HG02610 (cell line): Measurements from ENCODE around the gene ABCD3.
"Not testable (repeated sequence)": the region's sequence is repeated elsewhere in the genome, so short reads cannot be mapped to it uniquely, and the experiment has no call there.

Experiments used
- ATAC-seq: cut with Tn5 transposase; IDR thresholded peaks from one replicate; pipeline ENCODE4 v1.9.1; 2021; ENCODE audit warnings: mild to moderate bottlenecking, moderate library complexity; ENCODE audit not compliant: unreplicated experiment

The ABCD3 gene

DNA sequence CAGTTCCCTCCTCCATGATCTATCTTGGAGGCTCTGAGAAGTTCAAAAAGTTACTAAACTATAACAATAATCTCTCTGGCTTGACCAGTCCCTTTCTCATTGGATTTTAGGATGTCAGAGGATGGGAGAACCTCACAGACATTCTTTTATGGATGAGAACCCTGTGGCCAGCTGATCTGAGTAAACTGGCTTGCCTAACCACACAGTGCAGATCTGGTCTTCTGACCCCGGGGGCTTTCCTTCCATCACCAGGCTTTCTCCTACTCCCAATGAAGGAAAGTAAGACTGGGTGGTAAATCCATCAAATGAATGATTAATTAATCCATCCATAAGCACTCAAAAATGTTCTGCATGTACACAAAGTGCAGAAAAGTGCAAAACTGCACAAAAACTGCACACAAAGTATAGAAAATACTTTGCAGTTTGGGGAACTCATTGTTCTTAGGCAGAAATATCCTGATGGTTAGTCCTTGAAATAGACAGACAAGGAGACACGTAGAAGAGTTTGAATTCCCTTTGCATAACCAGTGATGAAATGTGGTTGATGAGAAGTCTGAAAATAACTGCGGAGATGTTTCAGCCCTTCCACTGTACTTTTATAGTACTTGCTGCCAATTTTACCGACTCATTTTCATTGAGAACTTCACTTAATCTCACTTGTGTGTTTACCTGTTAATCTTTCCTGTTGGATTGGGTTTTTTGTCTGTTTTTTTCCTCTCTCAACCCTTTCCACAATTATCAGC lies 125.9 kb downstream of the ABCD3 start:
- no peak for ATAC-seq

DNA sequence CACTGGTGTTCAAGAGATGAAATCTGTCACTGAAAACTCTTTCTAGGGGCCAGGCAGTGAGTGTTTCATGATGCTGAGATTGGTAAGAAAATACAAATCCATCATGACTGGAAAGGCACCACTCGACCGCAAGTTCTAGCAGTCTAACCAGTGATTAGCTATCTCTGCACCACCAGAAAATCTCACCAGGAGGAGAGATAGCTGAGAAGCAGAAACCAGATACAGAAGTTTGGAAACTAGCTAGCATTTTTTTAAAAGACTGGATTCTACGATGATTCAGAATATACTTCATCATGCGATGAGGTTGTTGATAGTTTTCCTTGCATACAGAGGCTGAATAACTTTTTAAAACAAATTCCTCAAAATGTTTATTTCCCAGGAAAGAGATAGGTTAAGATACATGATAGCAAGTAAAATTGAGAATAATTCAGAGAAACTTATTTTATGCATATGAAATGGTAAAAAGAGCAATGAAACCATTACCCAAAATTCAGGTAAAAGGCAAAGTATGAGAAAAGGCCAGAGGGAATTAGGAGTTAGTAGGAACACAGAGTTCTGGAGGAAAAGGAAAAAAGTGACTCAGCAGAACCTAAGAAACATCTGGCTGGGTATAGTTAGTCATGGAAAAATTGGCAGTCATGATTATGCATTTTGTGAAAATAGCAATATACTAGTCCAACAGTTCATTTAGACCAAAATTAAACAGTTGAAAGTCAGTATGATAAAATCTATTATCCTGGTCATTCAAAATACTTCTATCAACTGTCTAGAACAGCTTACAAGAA lies 126.7 kb downstream of the ABCD3 start:
- ATAC-seq: no peak

DNA sequence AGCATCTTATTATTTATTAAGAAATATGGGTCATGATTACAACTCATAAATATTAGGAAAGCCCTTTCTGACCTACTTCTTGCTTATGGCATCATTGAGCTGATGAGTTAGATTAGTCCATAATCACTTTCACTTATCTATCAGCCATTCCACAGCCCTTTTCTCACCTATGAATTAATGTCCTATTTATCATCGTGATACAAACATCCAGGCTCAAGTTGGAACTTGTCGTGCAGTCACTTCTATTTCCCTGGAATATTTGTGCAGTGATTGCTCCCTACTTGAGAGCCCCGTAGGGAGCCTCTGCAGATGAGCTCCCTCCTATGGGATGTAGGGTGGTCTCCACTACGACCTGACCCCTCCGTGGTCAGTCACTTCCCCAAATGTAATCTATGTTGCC lies 131.5 kb downstream of the ABCD3 start:
- ATAC-seq: no peak

DNA sequence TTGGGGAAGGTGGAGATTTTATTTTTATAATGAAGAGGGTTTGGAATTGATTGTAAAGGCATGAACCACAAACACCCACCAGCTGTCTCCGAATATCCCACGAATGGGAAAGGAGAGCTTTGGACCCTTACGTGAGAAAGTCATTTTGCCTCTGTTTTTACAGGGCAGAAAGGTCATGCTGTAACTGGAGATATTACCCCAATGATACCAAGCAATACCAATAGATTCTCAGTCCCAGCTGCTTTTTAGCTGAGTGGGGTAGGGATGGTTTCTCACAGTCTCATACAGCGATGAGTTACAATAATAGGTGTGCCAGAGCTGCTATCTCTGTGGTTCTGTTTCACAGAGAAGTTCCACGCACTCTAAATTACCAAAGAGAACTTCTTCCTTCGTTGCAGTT lies 132.2 kb downstream of the ABCD3 start:
- ATAC-seq: no peak

DNA sequence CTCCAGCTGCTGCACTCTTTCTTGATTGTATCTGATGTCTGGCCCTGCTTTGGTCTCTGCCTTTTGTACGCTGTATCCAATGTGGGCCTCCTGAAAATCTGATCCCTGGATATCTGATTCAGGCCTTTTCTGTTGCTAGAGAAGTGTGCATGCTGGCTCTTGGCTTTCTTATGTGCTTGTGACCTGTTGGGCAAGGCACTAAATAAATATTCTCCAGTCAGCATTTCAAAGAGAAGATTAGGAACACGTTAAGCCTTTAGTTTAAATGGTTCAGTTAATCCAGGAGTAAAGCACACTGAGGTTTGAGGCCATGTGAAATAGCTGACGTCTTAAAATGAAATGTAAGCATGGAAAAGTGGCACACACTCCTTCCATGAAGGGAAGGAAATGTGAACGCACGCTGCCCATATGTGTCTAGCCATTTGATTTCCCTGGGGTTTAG lies 132.6 kb downstream of the ABCD3 start:
- ATAC-seq: no peak

DNA sequence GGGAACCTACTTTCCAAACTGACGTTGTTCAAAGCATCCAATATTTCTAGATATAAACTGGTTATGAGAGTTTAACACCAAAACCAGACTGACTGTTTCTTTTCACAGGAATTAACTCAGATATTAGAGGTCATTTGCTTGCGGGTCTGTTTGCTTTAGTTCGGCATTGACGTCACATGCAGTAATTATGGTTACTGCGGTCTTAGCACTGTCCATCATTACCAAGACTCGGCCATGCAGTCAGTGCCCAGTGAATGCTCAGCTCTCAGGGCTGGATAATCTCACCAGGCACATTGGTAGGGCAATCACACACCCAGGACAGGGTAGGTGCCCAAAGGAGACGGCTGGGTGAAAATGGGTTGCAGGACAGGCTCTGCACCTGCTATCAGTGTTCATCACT lies 133.3 kb downstream of the ABCD3 start:
- ATAC-seq: no peak

DNA sequence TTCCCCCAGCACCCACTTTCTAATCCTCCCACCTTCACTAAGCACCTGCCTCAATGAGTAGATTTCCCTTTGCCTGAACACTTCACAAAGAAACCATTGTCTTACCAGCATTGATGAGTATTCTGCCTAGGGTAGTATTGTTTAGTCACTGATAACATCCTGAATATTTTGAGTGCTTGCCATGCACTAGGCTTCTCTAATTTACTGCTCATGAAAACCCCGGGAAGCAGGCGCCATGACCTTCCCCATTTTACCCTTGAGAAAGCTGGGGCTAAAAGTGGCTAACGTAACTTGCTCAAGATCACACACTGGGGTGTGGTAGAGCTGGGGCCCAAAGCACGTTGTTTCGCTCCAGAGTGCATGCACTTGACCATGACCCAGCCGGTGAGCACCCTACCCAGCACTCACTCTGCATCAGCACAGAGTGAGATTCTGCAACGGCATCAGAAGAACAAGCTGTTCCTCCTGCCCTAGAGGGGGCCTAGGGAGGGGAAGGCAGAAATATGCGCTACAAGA lies 133.9 kb downstream of the ABCD3 start:
- ATAC-seq: no peak

DNA sequence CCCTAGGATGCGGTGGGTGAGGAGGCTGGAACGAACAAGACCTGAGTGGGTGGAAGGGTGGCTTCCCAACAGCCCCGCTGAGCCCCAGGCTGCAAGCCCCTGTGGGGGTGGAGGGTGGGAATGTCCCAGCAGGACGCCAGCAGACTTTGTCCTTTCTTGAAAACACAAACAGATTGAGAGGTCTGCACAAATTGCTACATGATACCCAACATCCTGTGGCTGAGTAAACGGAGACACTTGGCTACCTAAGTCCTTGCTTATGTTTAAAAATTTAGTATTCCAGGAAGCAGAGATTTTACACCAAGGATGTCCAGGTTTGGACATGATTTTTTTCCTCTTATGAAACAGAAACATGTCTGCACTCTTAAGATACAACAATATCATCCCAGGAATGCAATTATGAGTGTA lies 135.1 kb downstream of the ABCD3 start:
- ATAC-seq: no peak

DNA sequence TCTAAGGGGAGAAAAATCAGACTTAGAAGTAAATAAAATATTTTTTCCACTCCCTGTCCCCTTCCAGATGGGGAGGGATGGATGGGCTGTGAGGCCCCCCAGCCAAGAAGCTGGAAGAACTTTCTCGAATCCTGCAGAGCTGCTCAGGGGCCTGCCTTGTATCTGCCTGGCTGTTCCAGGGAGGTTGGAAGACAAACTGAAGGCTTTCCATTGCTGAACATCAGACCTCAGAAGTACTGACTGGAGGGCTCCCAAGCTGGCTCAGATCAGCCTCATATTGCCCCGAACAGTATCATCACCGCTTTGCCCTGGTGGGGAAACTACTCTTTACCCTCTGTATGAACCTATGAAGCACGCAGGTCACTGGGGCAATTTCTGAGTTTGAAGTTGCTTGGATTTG lies 135.7 kb downstream of the ABCD3 start:
- no peak for ATAC-seq

DNA sequence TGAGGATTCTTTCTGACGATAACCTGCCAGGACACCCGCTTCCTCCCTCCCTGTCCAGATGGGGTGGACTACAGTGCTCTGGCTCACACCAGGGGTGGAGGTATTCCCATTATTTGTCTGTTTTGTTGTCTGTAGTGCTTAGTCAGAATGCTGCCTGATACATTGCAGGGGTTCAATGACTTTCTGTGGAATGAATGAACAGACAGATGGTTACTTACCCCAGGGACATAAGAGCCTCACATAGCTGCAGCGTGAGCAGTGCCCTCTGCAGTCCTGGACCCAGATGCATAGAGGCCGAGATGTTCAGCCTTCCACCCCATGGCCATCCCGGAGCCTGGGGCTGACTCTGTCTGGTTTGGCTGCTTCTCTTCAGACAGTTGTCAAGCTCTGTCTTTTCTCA lies 136.4 kb downstream of the ABCD3 start:
- no peak for ATAC-seq

DNA sequence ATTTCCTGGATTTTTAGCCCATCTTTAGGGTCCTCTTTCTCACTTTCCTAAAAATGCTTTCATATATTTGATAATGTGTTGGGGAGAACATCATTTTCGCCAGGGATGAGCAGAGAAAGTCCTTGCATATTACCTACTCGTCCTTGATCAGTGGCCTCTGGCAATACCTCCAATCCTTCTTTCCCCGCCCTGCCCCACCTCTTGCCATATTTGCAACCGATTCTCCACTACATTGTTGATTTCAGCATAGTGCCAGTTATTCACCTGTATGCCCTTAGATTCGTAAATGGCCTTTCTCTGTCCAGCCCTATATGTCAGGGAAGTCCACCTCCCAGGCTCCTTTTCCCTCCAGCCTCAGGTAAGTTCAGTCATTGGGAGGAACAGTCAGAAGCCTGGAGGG lies 136.9 kb downstream of the ABCD3 start:
- no peak for ATAC-seq

DNA sequence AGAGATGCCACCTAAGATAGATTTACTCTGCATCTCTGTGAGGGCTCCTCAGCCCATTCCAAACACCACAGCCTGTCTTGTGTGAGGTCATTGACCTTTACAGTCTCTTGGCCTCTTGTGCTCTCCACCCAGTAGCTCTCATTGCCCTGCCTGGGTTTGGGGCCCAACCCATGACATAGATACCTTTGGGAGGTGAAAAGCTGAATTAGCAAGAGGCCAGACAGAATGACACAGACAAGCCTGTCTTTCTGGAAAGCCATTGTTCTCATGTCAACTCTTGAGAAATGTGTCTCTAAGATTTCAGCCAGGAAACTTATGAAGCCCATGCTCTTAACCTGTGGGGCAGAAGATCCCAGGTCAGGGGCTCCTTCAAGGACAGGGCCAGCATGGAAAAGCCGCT lies 141.7 kb downstream of the ABCD3 start:
- no peak for ATAC-seq

DNA sequence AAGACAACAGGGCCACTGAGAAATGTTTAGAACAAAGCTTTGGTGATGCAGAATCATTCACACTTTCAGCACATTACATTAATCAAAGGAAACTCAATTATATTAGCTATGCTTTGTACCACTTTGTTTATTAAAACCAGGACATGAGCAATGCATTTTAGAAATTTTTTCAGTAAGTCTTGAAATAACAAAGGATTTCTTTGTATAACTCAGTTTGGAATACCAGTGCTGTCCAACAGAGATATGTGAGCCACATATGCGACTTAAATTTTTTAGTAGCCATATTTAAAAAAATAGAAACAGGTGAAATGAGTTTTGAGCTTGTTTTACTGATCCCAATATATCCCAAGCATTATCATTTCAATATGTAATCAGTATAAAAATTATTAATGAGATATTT lies 142.1 kb downstream of the ABCD3 start:
- no peak for ATAC-seq

DNA sequence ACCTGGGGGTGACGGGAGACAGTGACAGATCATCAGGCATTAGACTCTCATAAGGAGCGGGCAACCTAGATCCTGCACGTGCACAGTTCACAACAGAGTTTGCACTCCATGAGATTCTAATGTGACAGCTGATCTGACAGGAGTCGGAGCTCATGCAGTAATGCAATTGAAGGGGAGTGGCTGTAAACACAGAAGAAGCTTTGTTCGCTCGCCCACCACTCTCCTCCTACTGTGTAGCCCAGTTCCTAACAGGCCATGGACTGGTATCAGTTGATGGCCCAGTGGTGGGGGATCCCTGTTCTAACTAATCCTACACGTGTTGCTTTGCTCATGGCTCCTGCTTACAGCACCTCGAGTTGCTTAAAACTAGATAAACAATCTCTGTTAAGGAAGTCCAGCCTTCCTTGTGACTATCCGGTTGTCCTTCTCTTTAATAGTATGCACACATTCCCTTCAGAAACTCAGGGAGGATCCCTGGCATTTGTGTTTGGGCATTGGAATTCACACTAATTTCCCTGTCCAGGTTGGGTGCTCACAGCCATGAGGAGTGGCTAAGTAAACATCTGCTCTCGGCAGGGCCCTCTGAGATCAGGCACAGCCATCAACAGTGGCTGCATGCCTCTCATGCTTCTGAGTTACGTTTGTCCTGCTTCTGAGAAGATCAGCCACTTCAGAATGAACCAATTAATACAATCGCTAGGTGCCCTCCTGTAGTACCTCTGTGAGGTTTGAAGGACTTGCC lies 144.5 kb downstream of the ABCD3 start:
- ATAC-seq: no peak

DNA sequence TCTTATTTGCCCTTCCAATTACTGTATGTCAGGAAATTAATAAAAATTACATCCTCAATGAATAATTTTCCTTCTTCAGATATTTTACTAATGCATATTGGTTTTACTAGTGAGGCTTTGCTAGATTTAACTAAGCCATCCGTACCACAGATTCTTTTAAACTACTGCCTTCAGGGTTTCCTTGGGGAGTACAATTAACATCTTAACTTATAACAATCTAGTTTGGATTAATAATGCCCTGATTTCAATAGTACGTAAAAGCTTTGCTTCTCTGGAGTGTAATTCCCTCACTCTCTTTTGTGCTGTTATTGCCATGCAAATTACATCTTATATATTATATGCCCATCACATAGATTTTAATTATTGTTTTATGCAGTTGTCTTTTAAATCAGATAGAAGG lies 147.7 kb downstream of the ABCD3 start:
- ATAC-seq: no peak

DNA sequence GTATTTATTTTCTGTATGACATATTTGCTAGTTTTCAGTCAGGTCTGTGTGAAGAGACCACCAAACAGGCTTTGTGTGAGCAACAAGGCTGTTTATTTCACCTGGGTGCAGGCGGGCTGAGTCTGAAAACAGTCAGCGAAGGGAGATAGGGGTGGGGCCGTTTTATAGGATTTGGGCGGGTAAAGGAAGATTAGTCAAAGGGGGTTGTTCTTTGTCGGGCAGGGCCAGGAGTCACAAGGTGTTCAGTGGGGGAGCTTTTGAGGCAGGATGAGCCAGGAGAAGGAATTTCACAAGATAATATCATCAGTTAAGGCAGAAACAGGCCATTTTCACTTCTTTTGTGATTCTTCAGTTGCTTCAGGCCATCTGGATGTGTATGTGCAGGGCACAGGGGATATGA lies 148.2 kb downstream of the ABCD3 start:
- ATAC-seq: not testable (repeated sequence)

DNA sequence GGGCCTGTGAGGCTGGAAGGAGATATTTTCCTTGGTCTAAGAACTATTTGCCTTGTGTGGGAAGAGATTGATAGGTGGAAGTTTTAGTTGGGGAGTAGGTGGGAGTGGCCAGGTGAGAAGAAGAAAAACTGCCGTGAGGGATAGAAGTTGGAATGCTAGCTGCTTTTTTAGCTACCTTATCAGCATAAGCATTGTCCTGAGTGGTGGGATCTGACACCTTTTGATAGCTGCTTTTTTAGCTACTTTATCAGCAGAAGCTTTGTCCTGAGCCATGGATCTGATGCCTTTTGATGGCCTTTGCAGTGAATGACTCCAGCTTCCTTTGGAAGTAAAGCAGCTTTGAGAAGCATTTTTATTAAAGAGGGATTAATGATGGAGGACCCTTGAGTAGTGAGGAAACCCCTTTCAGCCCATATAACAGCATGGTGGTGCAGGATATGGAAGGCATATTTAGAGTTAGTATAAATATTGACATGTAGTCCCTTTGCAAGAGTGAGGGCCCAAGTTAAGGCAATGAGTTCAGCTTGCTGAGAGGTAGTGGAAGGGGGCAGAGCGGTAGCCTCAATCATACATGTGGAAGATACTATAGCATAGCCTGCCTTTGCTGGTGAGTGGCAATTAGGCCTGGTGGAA lies 149.9 kb downstream of the ABCD3 start:
- not testable (repeated sequence) for ATAC-seq
